Kidney (tissue), 14 donors: ENCODE measurements around the gene DNAJB2. TPM values are rescaled to one million over a fixed set of nuclear protein-coding genes. Genes with fewer than 3 reads are reported as not detected.

Experiments used
- DNase-seq, 5 donors: peaks; one replicate each; pipeline ENCODE4 v3.0.0-alpha.2; 2013 to 2020
- FAIRE-seq: peaks from 2 replicates; lab custom pipeline; 2012; peaks lifted over from hg19 to GRCh38; lab: Jason Lieb, UNC
- H3K27ac ChIP-seq, 2 donors: one replicate each; pipeline ENCODE4 v1.7.0; 2013; ENCODE audit warnings: low read depth in 2 of 2, low read length in 2 of 2, inconsistent platforms in 1 of 2
- H3K27me3 ChIP-seq: one replicate; pipeline ENCODE4 v1.7.1; 2013; ENCODE audit warnings: low read length, inconsistent platforms; ENCODE audit not compliant: control insufficient read depth, insufficient read depth
- H3K36me3 ChIP-seq, 3 donors: one replicate each; pipeline versions ENCODE4 v1.7.0 to v1.7.1; 2013; ENCODE audit warnings: low read length in 3 of 3, control low read depth in 1 of 3, inconsistent platforms in 1 of 3; ENCODE audit not compliant: insufficient read depth in 3 of 3, control insufficient read depth in 2 of 3
- H3K4me1 ChIP-seq, 3 donors: one replicate each; pipeline versions ENCODE4 v1.7.0 to v1.7.1; 2013; ENCODE audit warnings: low read length in 3 of 3, inconsistent platforms in 1 of 3, low read depth in 1 of 3; ENCODE audit not compliant: control insufficient read depth in 2 of 3, insufficient read depth in 2 of 3
- H3K4me3 ChIP-seq, 3 donors: one replicate each; pipeline versions ENCODE4 v1.7.0 to v1.8.1; 2013; ENCODE audit warnings: low read length in 3 of 3, control low read depth in 1 of 3, inconsistent platforms in 1 of 3
- H3K9ac ChIP-seq, 3 donors: one replicate each; pipeline versions ENCODE4 v1.7.0 to v1.7.1; 2013; ENCODE audit warnings: low read length in 3 of 3, control low read depth in 1 of 3, inconsistent platforms in 1 of 3
- H3K9me3 ChIP-seq, 3 donors: one replicate each; pipeline versions ENCODE4 v1.7.0 to v1.7.1; 2013; ENCODE audit warnings: low read length in 3 of 3, control low read depth in 1 of 3, inconsistent platforms in 1 of 3; ENCODE audit not compliant: control insufficient read depth in 2 of 3, insufficient read depth in 1 of 3
- intact Hi-C: fragments of 100-400 bp; cut with DNase I; formaldehyde crosslinking; loops from one replicate; pipeline ENCODE4 v1.11.1; 2022
- polyA plus RNA-seq: library from polyadenylated mRNA; stranded (reverse); fragments of 350-450 nt; fragmentation: Illumina TruSeq; extraction: RNeasy Lipid Tissue Mini Kit (QIAGEN cat#74804); gene quantifications from one replicate; pipeline ENCODE4 v1.2.3, GENCODE V29; 2014; ENCODE audit warnings: low read depth, low replicate concordance; ENCODE audit not compliant: insufficient read depth
- total RNA-seq: library from RNA; stranded (reverse); fragmentation: NEBNext Ultra II Directional; extraction: Animal tissue kit (Norgen Biotek cat#: 25700); gene quantifications from one replicate; pipeline ENCODE4 v1.2.1, GENCODE V29; 2021
- TF ChIP-seq, protein P1 (sequence below): IDR thresholded peaks from 3 replicates; pipeline ENCODE4 v1.5.1; 2012; ENCODE audit warnings: mild to moderate bottlenecking, moderate library complexity, borderline replicate concordance; ENCODE audit not compliant: insufficient read depth; ENCODE audit errors: extremely low read depth
- donor health status: control.
- donor health status: control.
- donor health status: control.
- donor health status: control.
- donor health status: control.
- donor health status: DM: yes; HTN: yes; CAD: no.
- donor health status: Normal renal cell carcinoma (clear cell type).

The DNAJB2 gene
- total and polyA plus RNA-seq, 2 donors from 2014 or later: 94.3 to 128 TPM

DNA sequence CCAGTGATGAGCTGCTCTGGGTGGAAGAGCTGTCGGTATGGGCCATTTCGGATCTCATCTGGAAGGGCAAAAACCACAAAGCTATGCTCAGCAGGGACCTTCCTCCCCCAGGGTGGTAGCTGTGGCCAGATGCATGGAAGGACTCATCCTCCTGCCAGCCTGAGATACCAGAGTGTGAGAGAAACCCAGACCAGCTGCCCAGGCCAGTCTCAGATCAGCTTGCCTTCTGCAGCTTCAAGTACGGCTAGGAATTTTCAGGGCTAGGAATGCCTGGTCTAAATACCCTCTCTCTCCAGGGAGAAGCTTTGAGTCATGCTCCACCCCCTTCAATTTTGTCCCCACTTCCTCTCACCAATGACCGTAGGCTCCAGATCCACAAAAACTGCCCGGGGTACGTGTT lies 27.5 kb upstream of the DNAJB2 start:
- peak in 1 of 5 donors; percentile 22 for DNase-seq
- TF ChIP-seq, protein P1, sequence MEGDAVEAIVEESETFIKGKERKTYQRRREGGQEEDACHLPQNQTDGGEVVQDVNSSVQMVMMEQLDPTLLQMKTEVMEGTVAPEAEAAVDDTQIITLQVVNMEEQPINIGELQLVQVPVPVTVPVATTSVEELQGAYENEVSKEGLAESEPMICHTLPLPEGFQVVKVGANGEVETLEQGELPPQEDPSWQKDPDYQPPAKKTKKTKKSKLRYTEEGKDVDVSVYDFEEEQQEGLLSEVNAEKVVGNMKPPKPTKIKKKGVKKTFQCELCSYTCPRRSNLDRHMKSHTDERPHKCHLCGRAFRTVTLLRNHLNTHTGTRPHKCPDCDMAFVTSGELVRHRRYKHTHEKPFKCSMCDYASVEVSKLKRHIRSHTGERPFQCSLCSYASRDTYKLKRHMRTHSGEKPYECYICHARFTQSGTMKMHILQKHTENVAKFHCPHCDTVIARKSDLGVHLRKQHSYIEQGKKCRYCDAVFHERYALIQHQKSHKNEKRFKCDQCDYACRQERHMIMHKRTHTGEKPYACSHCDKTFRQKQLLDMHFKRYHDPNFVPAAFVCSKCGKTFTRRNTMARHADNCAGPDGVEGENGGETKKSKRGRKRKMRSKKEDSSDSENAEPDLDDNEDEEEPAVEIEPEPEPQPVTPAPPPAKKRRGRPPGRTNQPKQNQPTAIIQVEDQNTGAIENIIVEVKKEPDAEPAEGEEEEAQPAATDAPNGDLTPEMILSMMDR: no peak
- peaks cover 3 to 61% (median 47%) of the 10 kb centered on the region in 3 donors for H3K4me1 ChIP-seq
- FAIRE-seq: no peak
- H3K9me3 ChIP-seq: no peaks in the 10 kb centered on the region
- intact Hi-C loops: no loop called here
- H3K27ac ChIP-seq: peak overlapping the region; percentile 81 to 85
- peak overlapping the region in 2 of 3 donors; percentile 12 to 93 for H3K4me3 ChIP-seq
- peaks cover 2 to 12% (median 3%) of the 10 kb centered on the region in 3 donors for H3K36me3 ChIP-seq
- peaks cover 15% of the 10 kb centered on the region for H3K27me3 ChIP-seq
- peak overlapping the region in 2 of 3 donors; percentile 13 to 68 for H3K9ac ChIP-seq

DNA sequence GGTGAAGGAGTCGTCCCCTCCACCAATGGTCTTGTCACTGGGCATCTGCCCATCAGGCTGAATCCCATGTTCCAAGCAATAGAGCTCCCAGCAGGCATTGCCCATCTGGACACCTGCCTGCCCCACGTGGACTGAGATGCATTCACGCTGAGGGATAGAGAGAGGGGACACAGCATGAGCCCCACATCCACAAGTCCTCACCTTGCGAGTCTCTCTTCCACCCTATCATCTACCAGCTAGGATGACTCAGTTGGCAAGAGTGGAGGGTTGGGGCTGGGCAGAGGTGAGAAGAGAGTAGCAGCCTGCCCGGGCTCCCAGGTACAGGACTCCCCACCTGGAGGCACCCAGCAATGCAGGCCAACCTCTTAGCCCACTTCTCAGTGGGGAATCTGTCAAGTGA lies 27.1 kb upstream of the DNAJB2 start:
- H3K27me3 ChIP-seq: peaks cover 15% of the 10 kb centered on the region
- peaks cover 2 to 12% (median 3%) of the 10 kb centered on the region in 3 donors for H3K36me3 ChIP-seq
- peaks cover 3 to 57% (median 46%) of the 10 kb centered on the region in 3 donors for H3K4me1 ChIP-seq
- DNase-seq (peak in 1 of 5 donors; percentile 54), FAIRE-seq (no peak)
- intact Hi-C loops: no loop called here
- no peaks in the 10 kb centered on the region for H3K9me3 ChIP-seq
- H3K9ac ChIP-seq: peak overlapping the region in 1 of 3 donors; percentile 68
- TF ChIP-seq, protein P1: no peak
- H3K27ac ChIP-seq: peak overlapping the region; percentile 81 to 85
- peak overlapping the region in 1 of 3 donors; percentile 93 for H3K4me3 ChIP-seq

DNA sequence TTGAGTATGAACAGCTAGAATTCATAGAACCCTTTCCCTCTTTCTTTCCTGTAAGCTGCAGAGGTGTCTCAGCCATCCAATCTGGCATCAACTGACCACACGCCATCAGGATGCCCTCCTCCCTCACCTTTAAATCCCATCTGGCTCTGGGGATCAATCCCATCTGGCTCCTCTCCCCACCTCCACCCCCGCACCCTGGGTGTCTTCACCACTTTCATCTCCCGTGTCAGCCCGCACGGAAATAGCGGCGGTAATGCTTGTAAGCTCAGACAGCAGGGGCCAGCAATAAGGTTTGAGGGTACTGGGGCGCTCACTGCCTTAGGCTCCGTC lies 26.6 kb upstream of the DNAJB2 start:
- intact Hi-C loops: no loop called here
- Histone ChIP-seq H3K27ac (peak overlapping the region; percentile 81 to 85), H3K9ac (peak overlapping the region in 2 of 3 donors; percentile 28 to 68)

More for the DNA sequence above, 26.6 kb upstream of the DNAJB2 start:
- FAIRE-seq: no peak
- TF ChIP-seq, protein P1: no peak
- DNase-seq: no peak
- H3K27me3 ChIP-seq: peaks cover 15% of the 10 kb centered on the region
- H3K9me3 ChIP-seq: no peaks in the 10 kb centered on the region
- peaks cover 2 to 12% (median 3%) of the 10 kb centered on the region in 3 donors for H3K36me3 ChIP-seq
- peak overlapping the region in 2 of 3 donors; percentile 81 to 93 for H3K4me3 ChIP-seq
- peaks cover 3 to 52% (median 42%) of the 10 kb centered on the region in 3 donors for H3K4me1 ChIP-seq
